ENCODE data around the gene FGF4. TPM values are rescaled to one million over a fixed set of nuclear protein-coding genes. Genes with fewer than 3 reads are reported as not detected.

The FGF4 gene
- total and polyA plus RNA-seq, 10 of the 15 experiments (the other 5 are each of a cell fraction or from before 2014, with no cell fraction given): not detected

GRCh38 chr11:69778373-69778772, 3.2 kb upstream of the FGF4 start:
- no TSS peak for BruUV-seq (replicated peaks)
- no peaks in the 10 kb centered on the region for H3K9me3 ChIP-seq (replicated peaks; ENCODE audit: control insufficient read depth, insufficient read depth, low read length)
- no peak overlapping the region for H3K4me3 ChIP-seq
- ATAC-seq (no peak), FAIRE-seq (no peak), DNase-seq (ENCODE audit: low read depth, low spot score) (no peak)
- ChIA-PET POLR2A (interaction anchor here (0.7 kb wide), 1 partner anchor 100 kb away, joined by 3 read pairs; no protein-coding TSS in a partner anchor), SMC1A (ENCODE audit: uncharacterized antibody, unreplicated experiment) (no interaction called here), RAD21 (ENCODE audit: unreplicated experiment) (no interaction called here), CTCF (no interaction called here)
- no peak overlapping the region for H3K27ac ChIP-seq (ENCODE audit: control insufficient read depth, insufficient read depth)
- H3K4me1 ChIP-seq (ENCODE audit: control insufficient read depth, insufficient read depth, low read length): no peaks in the 10 kb centered on the region
- in situ Hi-C loops (cut with MboI): no loop called here
- TF ChIP-seq ZBED1 (IDR thresholded peaks at IDR 0.05; ENCODE audit: borderline replicate concordance): no peak
- TF ChIP-seq TAF1 (IDR thresholded peaks at IDR 0.05; ENCODE audit: borderline replicate concordance, low read depth, low read length): no peak
- TF ChIP-seq JUND (IDR thresholded peaks at IDR 0.05; ENCODE audit: low read depth, low read length): no peak
- TF ChIP-seq NBN (IDR thresholded peaks at IDR 0.05): no peak
- H3K4me2 ChIP-seq (ENCODE audit: control insufficient read depth, insufficient read depth): no peak overlapping the region
- 40% methylated on average over 8 of the region's 8 CpGs for WGBS (ENCODE audit: insufficient coverage, insufficient replicate concordance, low lambda C conversion rate, missing lambda C conversion rate)
- H3K36me3 ChIP-seq (ENCODE audit: control insufficient read depth in 2 of 2, insufficient read depth in 2 of 2, low read length in 1 of 2): no peaks in the 10 kb centered on the region
- no peak overlapping the region for H2AFZ ChIP-seq (ENCODE audit: control insufficient read depth, low read depth, low read length)
- no peaks in the 10 kb centered on the region for H4K20me1 ChIP-seq (ENCODE audit: control insufficient read depth, insufficient read depth)
- no peaks in the 10 kb centered on the region for H3K79me2 ChIP-seq (ENCODE audit: control insufficient read depth, insufficient read depth, low read length)
- intact Hi-C loops (cut with micrococcal nuclease; ENCODE audit: unreplicated experiment): no loop called here
- H3K27me3 ChIP-seq (replicated peaks in 1 of 2; ENCODE audit: control insufficient read depth in 2 of 2, insufficient read depth in 2 of 2, low read length in 1 of 2): peaks cover 0 to 2% of the 10 kb centered on the region in 2 experiments; a peak in 3 of 4 replicates
- H3K9ac ChIP-seq (ENCODE audit: control insufficient read depth, insufficient read depth, low read length): no peak overlapping the region

GRCh38 chr11:69774354-69775162, 583 bp downstream of the FGF4 start:
- intact Hi-C loops (cut with micrococcal nuclease; ENCODE audit: unreplicated experiment): no loop called here
- ChIA-PET POLR2A (no interaction called here), SMC1A (ENCODE audit: uncharacterized antibody, unreplicated experiment) (no interaction called here), RAD21 (ENCODE audit: unreplicated experiment) (no interaction called here), CTCF (no interaction called here)
- Histone ChIP-seq H3K79me2 (ENCODE audit: control insufficient read depth, insufficient read depth, low read length) (no peaks in the 10 kb centered on the region), H3K4me1 (ENCODE audit: control insufficient read depth, insufficient read depth, low read length) (no peaks in the 10 kb centered on the region), H4K20me1 (ENCODE audit: control insufficient read depth, insufficient read depth) (no peaks in the 10 kb centered on the region), H3K27ac (ENCODE audit: control insufficient read depth, insufficient read depth) (no peak overlapping the region), H3K4me2 (ENCODE audit: control insufficient read depth, insufficient read depth) (no peak overlapping the region), H3K36me3 (ENCODE audit: control insufficient read depth in 2 of 2, insufficient read depth in 2 of 2, low read length in 1 of 2) (no peaks in the 10 kb centered on the region), H2AFZ (ENCODE audit: control insufficient read depth, low read depth, low read length) (no peak overlapping the region), H3K9ac (ENCODE audit: control insufficient read depth, insufficient read depth, low read length) (no peak overlapping the region), H3K4me3 (no peak overlapping the region), H3K27me3 (replicated peaks in 1 of 2; ENCODE audit: control insufficient read depth in 2 of 2, insufficient read depth in 2 of 2, low read length in 1 of 2) (peaks cover 0 to 2% of the 10 kb centered on the region in 2 experiments; a peak in 2 of 4 replicates), H3K9me3 (replicated peaks; ENCODE audit: control insufficient read depth, insufficient read depth, low read length) (no peaks in the 10 kb centered on the region)
- no peak for TF ChIP-seq SREBF2 (IDR thresholded peaks at IDR 0.05; ENCODE audit: low read length)
- peak; percentile 55 for TF ChIP-seq HDAC6 (IDR thresholded peaks at IDR 0.05; ENCODE audit: unreplicated experiment)
- WGBS (ENCODE audit: insufficient coverage, insufficient replicate concordance, low lambda C conversion rate, missing lambda C conversion rate): 26% methylated on average over 58 of the region's 107 CpGs
- BruUV-seq (replicated peaks): no TSS peak
- DNase-seq (ENCODE audit: low read depth, low spot score) (no peak), ATAC-seq (no peak), FAIRE-seq (no peak)
- in situ Hi-C loops (cut with MboI): no loop called here

Data from GM12878 (cell line).